MV-4-11 (cell line): ENCODE measurements around the gene NHEJ1.
"Not testable (repeated sequence)": the region's sequence is repeated elsewhere in the genome, so short reads cannot be mapped to it uniquely, and the experiment has no call there.

Experiments used
- DNase-seq: peaks from one replicate; lab custom pipeline; 2025; lab: John Stamatoyannopoulos, UW

NHEJ1 gene, protein sequence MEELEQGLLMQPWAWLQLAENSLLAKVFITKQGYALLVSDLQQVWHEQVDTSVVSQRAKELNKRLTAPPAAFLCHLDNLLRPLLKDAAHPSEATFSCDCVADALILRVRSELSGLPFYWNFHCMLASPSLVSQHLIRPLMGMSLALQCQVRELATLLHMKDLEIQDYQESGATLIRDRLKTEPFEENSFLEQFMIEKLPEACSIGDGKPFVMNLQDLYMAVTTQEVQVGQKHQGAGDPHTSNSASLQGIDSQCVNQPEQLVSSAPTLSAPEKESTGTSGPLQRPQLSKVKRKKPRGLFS

DNA sequence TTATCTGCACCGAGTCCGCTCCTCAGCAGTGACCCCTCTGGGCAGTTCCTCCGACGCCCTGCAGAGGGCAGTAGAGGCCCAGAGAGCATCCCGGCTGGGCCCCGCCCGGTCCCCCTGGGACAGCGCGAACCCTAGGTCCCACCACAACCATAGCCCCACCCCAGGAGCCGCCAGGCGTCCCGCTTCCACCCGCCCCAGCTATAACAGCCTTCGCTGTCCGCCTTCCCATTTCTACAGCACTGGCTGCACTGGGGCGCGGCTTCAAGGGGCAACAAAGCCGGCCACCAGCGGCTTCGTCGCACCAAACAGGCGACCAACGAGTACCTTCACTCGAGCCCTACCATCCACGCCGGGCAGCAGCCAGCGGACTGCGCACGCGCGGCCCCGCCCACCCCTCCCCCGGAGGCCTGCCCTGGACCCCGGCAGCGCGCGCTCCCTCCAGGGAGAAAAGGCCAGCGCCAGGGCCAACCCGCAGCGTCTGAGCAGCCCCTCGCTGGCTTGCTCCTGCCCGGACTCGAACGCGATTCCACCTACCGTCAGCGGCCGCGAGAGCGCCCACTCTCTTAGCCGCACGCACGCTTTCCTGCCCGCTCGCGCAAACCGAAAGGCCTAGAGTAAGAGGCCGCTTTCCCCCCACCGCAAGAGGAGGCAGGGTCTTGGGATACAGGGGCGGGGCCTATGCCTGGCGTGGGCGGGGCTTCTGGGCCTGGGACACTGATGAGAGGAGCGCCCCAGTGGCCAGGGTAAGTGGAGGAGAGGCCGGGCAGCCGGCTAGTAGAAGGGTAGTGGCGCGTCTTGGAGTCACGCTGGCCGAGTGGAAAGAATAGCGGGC lies at the start of gene NHEJ1:
TSS of gene NHEJ1 (minus strand) at position 630 of the 832 bp plus-strand sequence. CDS start 2,453 bp downstream, outside the sequence.
- DNase-seq, result peak; percentile 86

DNA sequence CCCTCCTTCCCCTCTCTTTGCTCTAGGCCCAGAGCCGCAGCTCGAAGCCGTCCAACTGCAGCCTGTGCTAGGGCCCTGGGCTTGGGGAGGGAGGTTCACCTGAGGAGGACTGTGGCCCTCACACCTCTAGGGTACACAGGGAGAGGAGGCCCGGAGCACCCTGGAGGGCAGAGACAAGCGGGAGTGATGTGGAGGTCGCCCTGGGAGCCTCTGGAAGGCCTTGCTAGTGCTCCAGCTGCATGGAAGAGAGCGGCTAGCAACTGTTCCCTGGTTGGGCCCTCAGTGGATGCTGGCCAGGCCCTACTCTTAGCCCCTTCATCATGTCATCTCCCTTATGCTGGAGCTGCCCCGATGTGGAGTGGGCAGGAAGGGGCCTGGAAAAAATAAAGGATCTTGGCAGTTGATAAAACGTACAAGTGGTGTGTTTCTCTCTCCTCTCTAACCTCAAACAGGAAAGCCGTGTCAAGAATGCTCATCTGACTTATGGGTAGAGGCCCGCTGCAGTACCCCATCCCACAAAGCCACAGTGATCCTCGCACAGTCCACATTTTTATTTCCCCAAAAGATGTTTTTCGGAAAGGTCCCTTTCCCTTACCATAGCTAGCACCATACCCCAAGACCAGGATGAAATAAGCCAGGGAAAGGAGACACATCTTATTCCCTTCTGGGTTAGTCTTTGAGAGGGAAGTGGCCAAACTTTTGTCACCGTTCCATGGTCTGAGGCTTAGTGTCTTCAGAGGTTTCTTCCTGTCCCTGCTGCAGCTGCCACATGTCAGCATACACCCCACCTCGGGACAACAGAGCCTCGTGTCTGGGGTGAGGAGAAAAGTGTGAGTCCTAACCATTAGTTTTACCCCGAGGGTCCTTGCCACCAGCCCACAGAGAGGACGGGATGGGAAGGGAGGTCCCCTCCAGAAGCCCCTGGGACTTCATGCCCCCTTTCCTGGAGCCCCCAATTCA lies 48.9 kb upstream of the NHEJ1 start:
- peak; percentile 73 for DNase-seq

DNA sequence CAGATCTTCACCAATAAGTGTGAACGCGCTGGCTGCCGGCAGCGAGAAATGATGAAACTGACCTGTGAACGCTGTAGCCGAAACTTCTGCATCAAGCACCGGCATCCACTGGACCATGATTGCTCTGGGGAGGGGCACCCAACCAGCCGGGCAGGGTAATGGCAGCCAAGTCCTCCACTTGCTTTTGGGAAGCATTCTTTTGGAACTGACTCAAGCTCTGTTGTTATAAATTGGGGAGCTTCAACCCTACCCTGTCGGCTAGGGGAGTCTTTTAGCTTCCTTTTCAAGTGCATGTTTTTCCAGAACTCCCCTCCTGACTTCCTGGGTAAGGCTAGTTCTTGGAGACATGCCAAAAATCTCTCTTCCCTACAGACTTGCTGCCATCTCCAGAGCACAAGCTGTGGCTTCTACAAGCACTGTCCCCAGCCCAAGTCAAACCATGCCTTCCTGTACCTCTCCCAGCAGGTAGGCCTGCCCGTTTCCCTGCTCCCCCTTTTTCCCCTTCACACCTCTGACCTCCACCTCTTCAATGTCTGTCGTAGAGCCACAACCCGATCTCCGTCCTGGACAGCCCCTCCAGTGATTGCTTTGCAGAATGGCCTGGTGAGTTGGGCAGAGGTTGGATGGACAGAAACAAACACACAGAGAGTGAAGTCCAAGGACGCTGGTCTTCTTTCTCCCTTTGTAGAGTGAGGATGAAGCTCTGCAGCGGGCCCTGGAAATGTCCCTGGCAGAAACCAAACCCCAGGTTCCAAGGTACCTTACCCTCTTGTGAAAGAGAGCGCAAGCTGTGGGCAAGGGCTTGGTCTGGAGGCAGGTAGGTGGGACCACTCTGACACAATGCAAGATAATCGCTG lies 47.5 kb upstream of the NHEJ1 start:
- DNase-seq, result no peak

DNA sequence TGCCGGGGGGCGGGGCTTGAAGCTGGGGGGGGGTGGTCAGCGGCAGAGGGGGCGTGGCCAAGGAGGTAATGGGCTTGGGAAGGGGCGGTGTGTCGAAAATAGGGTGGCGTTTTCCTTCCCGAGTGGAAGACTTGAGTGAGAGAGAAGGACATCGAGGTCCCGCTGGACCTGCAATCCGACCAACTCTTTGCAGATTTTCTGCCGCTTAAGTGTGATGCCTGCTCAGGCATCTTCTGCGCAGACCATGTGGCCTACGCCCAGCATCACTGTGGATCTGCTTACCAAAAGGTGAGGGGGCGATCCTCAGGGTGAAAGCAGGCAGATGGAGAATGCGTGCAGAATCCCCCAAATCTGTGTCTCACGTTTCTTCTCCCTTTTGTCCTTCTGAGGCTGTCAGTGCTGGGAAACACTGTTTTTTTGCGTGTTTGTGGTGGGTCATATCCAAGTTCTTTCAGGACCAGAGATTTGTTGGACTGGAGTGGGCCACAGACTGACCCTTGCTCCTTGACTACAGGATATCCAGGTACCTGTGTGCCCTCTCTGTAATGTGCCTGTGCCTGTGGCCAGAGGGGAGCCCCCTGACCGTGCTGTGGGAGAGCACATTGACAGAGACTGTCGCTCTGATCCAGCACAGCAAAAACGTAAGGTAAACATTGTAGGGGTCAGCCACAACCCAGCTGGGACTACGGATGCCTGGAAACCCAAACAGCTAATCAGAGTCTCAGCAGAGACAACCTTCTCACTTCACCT lies 46.7 kb upstream of the NHEJ1 start:
- no peak for DNase-seq

DNA sequence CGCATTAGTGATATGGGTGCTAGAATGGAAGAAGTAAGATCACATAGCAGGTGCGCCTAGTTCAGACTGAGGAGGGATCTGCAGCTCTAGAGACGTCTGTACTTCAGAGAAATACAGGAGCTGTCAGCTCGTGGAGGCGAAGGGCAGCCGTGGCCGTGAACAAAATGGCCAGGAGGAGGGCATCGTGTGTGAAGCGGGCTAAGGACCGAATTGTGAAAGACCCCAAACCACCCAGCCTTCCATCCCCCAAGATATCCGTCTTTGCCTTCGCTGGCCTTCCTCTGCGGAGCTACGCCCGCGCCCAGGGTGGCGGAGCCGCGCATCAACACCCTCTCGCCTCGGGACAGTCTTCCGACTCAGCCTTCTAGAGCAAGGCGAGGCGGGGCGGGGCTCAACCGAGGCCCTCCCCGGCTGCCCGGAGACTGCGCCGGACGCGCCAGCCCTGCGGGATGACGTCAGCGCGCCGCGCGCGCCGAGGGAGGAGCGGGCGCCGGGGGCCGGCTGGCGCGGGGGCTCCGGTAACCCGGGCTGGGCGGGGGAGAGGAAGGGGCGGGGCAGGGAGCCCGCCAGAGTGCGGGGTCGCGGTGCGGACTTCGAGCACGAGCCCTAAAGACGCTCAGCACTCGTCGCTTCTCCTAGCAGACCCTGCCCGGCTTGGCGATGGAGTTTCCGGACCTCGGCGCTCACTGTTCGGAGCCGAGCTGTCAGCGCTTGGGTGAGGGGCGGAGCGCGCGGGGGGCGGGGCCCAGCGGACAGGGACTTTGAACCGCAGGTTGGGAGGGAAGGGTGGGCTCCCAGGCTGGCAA lies 45.9 kb upstream of the NHEJ1 start, which contains the start of gene ZFAND2B:
TSS of gene ZFAND2B (plus strand) at position 455 of the 806 bp plus-strand sequence. CDS start at position 661, 206 bp downstream.
- peak; percentile 86 for DNase-seq

DNA sequence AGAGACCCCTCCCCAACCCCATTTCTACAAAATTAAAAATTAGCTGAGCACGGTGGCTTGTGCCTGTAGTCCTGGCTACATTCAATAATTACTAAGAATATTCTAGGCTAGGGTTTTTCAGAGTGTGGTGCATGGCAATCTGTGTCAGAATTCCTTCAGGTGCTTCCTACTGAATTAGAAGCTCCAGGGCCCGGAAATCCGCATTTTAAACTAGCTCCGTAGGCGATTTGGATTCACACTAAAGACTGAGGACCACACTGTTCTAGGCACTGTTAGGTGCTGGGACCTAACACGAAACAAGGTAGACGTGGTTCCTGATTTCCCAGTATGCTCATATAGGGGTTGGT lies 45.3 kb upstream of the NHEJ1 start:
- no peak for DNase-seq

DNA sequence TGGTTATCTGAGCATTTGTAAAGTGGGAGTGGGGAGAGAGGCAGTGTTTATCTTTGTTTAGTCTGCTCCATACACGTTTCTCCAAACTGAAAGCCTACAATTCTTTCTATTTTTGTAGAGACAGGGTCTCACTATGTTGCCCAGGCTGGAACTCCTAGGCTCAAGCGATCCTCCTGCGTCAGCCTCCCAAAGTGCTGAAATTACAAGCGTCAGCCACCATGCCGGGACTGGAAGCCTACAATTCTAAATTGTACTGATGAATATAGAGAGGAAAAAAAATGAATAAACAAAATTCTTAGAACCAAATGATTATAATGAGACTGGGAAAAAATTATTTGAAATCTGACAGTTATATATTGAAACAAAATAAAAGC lies 44.5 kb upstream of the NHEJ1 start:
- no peak for DNase-seq

DNA sequence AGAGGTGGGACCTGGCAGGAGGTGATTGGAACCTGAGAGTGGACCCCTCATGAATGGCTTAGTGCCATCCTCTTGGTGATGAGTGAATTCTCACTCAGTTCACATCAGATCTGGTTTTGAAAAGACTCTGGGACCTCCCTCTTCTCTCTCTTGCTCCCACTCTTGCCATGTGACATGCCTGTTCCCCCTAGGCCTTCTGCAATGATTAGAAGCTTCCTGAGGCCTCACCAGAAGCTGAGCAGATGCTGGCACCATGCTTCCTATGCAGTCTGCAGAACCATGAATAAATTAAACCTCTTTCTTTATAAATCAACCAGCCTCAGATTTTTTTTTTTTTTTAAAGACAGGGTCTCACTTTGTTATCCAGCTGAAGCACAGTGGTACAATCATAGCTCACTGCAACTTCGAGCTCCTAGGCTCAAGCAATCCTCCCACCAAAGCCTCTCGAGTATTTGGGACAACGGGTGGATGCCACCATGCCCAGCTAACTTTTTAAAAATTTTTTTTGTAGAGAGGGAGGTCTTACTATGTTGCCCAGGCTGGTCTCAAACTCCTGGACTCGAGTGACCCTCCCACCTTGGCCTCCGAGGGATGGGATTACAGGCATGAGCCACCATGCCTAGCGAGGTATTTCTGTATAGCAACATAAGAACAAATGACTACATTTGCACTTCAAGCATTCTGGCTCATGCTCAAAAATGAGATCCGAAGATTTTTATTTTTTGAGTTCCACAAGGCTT lies 44.0 kb upstream of the NHEJ1 start:
- DNase-seq, result no peak

DNA sequence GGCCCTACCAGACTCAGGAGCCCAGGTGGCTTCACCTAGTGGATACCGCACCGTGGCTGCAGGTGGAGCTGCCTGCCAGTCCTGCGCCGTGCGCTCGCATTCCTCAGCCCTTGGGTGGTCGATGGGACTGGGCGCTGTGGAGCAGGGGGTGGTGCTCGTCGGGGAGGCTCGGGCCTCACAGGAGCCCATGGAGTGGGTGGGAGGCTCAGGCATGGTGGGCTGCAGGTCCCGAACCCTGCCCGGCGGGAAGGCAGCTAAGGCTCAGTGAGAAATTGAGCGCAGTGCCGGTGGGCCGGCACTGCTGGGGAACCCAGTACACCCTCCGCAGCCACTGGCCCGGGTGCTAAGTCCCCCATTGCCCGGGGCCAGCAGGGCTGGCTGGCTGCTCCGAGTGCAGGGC lies 40.7 kb upstream of the NHEJ1 start:
- DNase-seq, result not testable (repeated sequence)

DNA sequence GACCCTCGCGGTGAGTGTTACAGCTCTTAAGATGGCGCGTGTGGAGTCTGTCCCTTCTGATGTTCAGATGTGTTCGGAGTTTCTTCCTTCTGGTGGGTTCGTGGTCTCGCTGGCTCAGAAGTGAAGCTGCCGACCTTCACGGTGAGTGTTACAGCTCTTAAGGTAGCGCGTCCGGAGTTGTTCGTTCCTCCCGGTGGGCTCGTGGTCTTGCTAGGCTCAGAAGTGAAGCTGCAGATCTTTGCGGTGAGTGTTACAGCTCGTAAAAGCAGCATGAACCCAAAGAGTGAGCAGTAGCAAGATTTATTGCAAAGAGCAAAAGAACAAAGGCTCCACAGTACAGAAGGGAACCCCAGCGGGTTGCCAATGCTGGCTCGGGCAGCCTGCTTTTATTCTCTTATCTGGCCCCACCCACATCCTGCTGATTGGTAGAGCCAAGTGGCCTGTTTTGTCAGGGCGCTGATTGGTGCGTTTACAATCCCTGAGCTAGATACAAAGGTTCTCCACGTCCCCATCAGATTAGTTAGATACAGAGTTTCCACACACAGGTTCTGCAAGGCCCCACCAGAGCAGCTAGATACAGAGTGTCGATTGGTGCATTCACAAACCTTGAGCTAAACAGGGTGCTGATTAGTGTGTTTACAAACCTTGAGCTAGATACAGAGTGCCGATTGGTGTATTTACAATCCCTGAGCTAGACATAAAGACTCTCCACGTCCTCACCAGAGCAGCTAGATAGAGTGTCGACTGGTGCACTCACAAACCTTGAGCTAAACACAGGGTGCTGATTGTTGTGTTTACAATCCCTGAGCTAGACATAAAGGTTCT lies 40.1 kb upstream of the NHEJ1 start:
- DNase-seq, result not testable (repeated sequence)

DNA sequence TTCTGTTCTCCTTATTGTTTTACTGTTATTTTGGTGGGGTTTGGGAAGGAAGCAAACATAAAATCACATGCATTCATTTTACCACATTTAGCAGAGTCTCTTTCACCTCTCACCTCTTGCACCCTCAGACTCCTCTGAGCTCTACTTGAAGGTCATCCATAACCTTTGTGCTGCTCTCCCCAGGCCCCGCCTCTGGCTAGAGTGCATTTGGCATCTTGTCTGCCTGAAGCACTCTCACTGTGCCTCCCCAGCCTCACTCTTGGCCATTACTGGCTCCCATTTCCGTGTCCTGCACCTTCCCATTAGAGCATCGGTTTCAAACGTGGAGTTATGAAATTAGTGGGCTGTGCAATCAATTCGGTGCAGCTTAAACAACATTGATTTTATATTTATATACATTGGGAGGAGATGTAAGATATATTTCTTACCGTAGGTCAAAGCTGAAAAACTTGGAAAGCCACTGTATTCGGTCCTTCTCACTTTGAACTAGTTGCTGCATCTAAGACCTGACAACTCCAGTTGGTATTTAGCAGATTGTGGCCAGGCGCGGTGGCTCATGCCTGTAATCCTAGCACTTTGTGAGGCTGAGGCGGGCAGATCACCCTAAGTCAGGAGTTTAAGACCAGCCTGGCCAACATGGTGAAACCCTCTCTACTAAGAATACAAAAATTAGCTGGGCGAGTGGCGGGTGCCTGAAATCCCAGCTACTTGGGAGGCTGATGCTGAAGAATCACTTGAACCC lies 39.0 kb upstream of the NHEJ1 start:
- no peak for DNase-seq

DNA sequence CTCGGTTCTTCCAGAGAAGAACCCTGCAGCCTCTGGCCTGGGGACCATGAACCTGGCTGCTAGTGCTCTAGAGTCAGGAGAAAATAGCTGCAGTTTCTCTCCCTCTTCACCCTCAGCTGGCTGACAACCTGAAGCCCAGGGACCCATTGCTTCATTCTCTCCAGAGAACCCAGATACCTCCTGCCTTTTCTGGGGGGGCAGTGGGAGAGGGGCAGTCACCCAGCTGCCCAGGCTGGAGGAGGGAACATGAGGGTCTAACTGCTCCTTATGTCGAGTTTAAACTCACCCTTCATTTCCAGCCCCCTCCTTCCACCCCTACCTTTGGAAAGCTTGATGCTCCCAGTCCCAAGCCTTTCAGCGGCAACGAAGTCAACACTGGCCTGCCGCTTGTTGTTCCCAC lies 38.4 kb upstream of the NHEJ1 start:
- no peak for DNase-seq

DNA sequence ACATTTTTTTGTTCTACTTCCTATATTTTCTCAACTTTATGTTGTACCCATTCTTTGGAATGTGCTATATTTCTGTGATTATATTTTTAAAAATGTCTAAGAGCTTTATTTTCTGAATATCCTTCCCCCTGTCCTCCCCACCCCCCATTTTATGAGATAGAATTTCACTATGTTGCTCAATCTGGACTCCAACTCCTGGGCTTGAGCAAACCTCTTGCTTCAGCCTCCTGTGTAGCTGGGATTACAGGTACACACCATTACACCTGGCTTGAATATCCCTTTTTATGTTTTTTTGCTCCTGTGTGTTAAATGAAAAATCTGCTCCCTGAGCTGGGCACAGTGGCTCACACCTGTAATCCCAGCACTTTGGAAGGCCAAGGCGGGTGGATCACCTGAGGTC lies 36.8 kb upstream of the NHEJ1 start:
- DNase-seq, result no peak

DNA sequence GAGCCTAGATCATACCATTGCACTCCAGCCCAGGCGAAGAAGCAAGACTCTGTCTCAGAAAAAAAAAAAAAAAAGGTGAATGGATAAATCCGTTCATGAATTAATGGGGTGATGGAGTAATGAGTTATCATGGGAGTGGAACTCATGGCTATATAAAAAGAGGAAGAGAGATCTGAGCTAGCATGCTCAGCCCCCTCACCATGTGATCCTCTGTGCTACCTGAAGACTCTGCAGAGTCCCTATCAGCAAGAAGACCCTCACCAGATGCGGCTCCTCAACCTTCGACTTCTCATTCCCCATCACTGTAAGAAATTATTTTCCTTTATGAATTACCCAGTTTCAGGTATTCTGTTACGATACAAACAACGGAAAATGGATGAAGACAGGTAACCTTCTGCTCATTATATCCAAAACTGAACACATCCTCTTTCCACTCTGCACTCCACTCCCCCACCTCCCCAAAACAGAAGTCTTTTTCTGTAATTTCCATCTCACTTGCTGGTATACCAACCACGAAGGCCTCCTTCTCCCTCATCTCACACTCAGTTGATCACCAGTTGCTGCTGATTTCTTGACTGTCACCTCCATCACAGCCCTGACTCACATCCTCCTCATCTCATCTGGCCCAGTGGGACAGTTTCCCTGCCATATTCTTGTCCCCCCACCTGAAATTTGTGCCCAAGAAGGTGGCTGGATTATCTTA lies 26.3 kb upstream of the NHEJ1 start:
- DNase-seq, result no peak

DNA sequence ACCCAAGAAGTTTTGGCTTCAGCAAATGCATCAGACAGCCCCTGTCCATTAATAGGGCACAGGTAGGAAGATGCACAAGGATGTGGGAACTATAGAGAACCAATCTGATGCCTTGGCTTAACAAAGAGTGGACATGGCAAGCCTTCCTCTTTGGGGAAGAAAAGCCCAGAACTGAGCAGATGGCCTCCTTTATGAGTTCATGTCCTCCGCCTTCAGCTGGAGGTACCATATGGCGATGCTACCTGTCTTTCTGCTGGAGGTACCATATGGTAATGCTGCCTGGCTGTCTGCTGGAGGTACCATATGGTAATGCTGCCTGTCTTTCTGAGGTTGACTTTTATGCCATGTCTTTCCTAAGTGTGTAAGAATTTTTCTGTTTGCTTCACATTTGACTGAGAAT lies 23.5 kb upstream of the NHEJ1 start:
- DNase-seq, result no peak

DNA sequence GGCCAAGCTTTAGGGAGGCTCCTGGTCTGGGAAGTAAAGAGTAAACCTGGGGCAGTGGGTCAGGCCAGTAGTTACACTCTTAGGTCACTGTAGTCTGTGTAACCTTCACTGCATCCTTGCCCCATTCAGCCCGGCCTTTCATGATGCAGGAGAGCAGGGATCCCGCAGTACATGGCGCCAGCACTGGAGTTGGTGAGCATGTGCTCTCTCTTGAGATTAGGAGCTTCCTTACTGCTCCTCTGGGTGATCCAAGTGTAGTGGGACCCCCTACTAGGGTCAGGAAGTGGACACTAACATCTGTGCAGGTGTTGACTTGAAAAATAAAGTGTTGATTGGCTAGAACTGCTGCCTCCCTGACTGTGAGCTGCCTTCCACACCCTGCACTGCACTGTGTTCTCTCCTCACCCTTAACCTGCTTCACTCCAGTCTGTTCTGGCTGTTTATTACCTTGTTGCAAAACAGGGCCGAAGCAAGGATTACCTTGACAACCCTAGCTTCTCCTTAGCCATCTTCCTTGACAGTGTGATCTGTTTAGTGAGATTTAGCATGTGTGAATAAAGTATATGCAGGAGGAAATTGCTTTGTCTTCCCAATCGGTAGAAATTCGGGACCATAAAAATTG lies 22.6 kb upstream of the NHEJ1 start:
- DNase-seq, result no peak
